Body of pancreas (tissue), 4 donors: ENCODE results near the gene CAMK1D.

Source experiments
- POLR2A ChIP-seq, 3 donors: fragments of 450-650 bp; IDR thresholded peaks; one replicate each; pipeline ENCODE4 v1.6.1; 2016; ENCODE audit warnings: antibody characterized with exemption in 3 of 3, mild to moderate bottlenecking in 2 of 3
- TF ChIP-seq, protein P1 (sequence below), 7 experiments: fragments of 450-650 bp in 4 of 7; fragments of 200-600 bp in 3 of 7; sonication (generic) in 3 of 7; IDR thresholded peaks; one replicate each; pipeline ENCODE4 v1.5.1; 2016 to 2019; ENCODE audit warnings: antibody characterized with exemption in 7 of 7

- TF ChIP-seq, protein P1, sequence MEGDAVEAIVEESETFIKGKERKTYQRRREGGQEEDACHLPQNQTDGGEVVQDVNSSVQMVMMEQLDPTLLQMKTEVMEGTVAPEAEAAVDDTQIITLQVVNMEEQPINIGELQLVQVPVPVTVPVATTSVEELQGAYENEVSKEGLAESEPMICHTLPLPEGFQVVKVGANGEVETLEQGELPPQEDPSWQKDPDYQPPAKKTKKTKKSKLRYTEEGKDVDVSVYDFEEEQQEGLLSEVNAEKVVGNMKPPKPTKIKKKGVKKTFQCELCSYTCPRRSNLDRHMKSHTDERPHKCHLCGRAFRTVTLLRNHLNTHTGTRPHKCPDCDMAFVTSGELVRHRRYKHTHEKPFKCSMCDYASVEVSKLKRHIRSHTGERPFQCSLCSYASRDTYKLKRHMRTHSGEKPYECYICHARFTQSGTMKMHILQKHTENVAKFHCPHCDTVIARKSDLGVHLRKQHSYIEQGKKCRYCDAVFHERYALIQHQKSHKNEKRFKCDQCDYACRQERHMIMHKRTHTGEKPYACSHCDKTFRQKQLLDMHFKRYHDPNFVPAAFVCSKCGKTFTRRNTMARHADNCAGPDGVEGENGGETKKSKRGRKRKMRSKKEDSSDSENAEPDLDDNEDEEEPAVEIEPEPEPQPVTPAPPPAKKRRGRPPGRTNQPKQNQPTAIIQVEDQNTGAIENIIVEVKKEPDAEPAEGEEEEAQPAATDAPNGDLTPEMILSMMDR (IDR thresholded peaks at IDR 0.05) = no peak
- TF ChIP-seq POLR2A (IDR thresholded peaks at IDR 0.05) = no peak
Observed at GRCh38 chr10:12639996-12640944, 290.9 kb downstream of the CAMK1D start.
